GM12875 (cell line): ENCODE measurements around the gene TTLL11.

Experiments used
- H3K4me3 ChIP-seq: one replicate; pipeline ENCODE4 v1.5.1; 2011; ENCODE audit warnings: low read depth, low read length, control low read depth
- TF ChIP-seq, protein P1 (sequence below): IDR thresholded peaks from 2 replicates; pipeline ENCODE4 v1.5.1; 2011; ENCODE audit warnings: low read depth, mild to moderate bottlenecking, control low read depth, inconsistent platforms, low read length, moderate library complexity, borderline replicate concordance; ENCODE audit not compliant: insufficient read depth

The TTLL11 gene

DNA sequence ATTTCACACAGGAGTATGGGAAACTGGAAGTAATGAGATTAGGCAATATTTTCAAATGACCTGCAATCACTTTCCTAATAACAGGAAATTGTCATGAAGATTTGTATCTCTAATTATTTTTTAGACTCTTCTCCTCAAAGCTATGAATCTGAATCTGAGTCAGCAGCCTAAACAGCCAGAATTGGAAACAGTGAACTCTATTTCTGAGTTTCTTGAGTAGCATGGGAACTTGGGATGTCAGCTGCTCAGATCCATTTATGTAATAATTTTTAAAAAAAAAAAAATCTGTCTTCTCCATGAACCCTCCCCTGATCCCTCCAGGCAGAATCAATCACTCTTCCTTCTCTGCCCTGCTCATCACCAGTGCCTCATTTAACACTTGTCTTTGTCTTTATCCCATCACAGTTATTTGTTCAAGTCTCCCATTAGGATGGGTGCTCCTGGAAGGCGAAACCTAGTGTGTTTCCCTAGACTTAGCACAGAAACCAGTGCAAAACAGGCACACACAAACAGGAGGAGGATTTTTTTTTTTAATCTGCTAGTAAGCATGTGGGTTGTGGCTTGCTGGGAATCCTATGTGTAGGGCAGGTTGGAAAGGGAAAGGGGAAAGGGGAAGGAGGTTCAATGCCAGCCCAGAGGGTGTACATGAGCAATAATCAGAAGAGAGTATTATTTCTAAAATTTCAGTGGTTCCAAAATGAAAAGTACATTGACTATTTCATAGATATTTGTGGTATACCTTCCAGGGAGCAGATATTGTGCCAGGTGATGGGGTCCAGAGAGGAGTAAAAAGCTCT is 186.8 kb downstream of the TTLL11 start:
- TF ChIP-seq, protein P1, sequence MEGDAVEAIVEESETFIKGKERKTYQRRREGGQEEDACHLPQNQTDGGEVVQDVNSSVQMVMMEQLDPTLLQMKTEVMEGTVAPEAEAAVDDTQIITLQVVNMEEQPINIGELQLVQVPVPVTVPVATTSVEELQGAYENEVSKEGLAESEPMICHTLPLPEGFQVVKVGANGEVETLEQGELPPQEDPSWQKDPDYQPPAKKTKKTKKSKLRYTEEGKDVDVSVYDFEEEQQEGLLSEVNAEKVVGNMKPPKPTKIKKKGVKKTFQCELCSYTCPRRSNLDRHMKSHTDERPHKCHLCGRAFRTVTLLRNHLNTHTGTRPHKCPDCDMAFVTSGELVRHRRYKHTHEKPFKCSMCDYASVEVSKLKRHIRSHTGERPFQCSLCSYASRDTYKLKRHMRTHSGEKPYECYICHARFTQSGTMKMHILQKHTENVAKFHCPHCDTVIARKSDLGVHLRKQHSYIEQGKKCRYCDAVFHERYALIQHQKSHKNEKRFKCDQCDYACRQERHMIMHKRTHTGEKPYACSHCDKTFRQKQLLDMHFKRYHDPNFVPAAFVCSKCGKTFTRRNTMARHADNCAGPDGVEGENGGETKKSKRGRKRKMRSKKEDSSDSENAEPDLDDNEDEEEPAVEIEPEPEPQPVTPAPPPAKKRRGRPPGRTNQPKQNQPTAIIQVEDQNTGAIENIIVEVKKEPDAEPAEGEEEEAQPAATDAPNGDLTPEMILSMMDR, result no peak
- no peak overlapping the region for H3K4me3 ChIP-seq

DNA sequence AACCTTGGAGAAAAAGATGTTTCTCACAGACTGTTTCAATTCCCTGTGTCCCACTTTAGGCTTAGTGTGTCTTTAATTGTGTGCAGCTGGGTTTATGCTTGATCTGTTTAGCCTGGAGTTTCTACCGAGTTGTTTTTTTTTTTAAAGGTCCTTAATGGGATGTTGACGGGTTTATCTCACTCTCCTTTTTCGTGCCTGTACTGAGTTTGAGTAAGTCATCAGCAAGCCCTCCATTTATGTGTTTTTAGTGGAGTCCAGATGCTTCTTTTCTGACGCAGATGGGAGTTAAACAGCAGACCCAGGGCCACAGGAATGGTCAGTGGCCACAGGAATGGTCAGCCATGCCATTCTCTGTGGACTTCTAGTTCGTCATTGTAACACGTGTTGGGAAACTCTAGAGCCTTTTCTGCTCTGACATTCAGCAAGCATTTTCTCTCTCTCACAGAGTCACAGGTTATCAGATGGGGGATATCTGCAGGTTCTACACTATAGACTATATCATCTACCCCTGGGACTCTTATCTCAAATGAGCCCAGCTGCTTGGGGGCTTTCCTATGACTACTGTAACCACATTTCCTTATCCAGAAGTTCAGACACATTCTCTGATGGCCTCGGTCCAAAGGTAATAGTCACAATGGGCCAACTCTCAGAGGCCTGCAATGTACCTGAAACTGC is 190.5 kb downstream of the TTLL11 start:
- no peak overlapping the region for H3K4me3 ChIP-seq
- TF ChIP-seq, protein P1, result no peak

DNA sequence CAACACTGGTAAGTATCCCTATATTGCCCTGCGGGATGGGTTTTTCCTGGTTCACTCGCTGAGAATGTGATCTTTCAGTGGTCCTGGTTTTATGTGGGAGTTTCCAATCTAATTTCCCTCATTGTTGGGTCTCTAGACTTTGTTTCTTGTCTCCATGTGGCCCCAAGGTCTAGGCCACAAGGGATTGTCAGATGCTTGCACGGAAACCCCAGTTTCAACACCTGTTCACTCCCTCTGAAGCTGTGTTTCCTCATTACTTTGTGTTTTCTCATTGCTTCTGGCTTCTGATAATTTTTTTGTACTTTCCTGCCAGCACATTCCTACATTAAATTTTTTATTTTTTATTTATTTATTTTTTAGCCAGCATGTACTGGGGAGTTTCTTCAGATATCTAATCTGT is 191.5 kb downstream of the TTLL11 start:
- no peak overlapping the region for H3K4me3 ChIP-seq
- TF ChIP-seq, protein P1, result no peak

DNA sequence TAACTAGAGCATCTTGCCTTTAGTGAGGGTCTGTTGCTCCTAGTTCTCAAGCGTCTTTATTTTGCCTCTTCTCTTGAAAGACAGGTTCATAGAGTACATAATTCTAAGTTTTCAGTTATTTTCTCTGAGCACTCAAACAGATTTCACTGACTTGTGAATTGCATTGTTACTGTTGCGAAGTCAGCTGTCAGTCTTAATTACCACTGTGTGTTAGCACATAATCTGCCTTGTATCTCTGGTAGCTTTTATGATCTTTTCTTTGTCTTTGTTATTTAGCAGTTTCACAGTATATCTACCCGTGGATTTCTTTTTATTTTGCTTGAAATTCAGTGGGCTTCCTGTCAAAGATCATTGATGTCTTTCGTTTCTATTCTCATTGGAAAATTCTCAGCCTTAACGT is 192.9 kb downstream of the TTLL11 start:
- no peak overlapping the region for H3K4me3 ChIP-seq
- TF ChIP-seq, protein P1, result no peak

DNA sequence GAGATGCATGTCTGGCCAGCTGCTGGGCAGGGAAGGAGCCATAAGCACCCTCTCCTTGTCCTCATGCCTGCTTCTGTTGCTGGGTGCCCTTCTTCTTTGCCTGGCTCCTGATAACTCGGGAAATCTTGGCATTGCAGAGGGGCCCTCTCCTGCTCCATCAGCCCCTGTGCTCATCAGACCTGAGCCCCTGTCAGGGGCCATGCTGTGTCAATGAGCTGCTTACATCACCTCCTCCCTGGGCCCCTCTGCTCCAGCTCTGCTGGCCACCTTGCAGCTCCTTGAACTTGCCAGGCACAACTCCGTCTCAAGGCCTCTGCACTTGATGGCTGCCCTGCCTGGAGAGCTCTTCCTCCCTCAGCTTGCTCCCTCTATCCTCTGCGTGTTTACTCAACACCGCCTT is 194.3 kb downstream of the TTLL11 start:
- H3K4me3 ChIP-seq, result no peak overlapping the region
- TF ChIP-seq, protein P1, result no peak

DNA sequence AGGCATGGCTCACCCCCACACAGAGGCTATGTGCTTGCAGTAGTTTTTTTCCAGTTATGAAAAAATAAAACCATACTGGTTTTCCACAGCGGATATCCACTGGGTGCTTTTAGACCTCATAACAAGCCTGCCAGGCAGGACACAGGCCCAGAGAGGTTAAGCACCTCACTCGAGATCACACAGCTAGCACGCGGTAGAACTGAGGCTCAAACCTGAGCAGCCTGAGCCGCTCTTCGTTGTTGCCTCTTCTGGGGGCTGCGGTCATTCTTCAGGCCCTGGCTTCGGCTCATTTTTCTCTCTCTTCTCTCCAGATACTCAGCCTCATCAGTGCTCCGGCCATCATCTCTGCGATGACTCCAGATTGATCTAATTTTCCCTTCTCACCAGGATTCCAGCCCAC is 196.0 kb downstream of the TTLL11 start:
- H3K4me3 ChIP-seq, result no peak overlapping the region
- TF ChIP-seq, protein P1, result no peak

DNA sequence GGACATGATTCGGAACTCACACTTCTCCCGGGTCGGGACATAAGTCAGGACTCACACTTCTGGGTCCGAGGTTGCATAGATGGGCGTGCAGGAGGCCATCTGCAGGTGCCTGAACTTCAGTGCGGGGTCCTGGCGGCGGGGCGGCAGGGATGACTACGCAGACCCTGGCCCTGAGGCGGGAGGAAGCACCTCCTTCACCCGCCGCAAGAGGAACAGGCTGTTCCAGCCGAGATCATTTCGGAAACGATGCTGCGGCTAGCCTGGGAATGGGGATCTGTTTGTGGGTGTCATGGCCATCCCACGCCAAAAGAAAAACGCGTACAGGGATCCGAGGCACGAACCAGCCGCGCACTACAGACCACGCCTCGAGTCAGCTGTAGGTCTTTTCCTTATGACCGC is 196.6 kb downstream of the TTLL11 start:
- TF ChIP-seq, protein P1, result no peak
- H3K4me3 ChIP-seq, result no peak overlapping the region
